LNCaP clone FGC (cell line): Measurements from ENCODE around the gene SRSF9.

Experiments
- DNase-seq: peaks from one replicate; pipeline ENCODE4 v3.0.0-alpha.2; 2011; ENCODE audit warnings: low read depth
- H3K4me3 ChIP-seq: 2 replicates; pipeline ENCODE4 v1.5.1; 2011; ENCODE audit warnings: mild to moderate bottlenecking, low read depth, low read length, control low read depth
- TF ChIP-seq, protein P1 (sequence below): IDR thresholded peaks from 2 replicates; pipeline ENCODE4 v1.5.1; 2012; ENCODE audit warnings: mild to moderate bottlenecking; ENCODE audit not compliant: control insufficient read depth, insufficient read depth; ENCODE audit errors: extremely low read depth

The SRSF9 gene

DNA sequence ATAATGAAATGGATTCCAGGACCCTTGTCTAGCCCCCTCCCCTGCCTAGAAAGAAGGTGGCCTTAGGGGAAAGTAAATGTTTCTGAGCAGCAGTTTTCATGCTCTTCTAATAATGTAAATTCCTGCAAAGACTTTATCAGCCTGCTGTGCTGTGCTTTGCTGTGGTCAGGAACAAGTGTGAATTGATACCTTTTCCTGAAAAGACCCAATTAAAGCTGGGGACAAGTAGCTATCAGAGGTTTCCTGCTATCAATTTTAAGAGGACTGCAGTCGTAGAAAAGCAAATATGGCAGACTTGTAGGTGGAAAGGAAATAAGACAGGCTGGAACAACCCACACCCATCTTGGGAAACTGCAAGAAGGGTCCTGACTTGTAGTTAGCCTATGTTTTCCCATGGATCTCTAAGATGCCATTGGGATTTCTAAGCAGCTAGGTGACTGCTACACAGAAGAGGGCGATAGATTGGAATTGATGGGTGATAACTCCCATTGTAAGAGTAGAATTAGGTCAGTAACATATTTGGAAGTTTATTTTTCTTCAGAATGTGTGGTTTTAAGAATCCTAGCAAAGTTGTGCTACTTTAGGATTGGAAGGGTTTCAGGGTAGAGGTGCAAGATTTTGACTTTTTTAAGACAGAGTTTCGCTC, 29.4 kb upstream of the SRSF9 start:
- TF ChIP-seq, protein P1, sequence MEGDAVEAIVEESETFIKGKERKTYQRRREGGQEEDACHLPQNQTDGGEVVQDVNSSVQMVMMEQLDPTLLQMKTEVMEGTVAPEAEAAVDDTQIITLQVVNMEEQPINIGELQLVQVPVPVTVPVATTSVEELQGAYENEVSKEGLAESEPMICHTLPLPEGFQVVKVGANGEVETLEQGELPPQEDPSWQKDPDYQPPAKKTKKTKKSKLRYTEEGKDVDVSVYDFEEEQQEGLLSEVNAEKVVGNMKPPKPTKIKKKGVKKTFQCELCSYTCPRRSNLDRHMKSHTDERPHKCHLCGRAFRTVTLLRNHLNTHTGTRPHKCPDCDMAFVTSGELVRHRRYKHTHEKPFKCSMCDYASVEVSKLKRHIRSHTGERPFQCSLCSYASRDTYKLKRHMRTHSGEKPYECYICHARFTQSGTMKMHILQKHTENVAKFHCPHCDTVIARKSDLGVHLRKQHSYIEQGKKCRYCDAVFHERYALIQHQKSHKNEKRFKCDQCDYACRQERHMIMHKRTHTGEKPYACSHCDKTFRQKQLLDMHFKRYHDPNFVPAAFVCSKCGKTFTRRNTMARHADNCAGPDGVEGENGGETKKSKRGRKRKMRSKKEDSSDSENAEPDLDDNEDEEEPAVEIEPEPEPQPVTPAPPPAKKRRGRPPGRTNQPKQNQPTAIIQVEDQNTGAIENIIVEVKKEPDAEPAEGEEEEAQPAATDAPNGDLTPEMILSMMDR = no peak
- no peak for DNase-seq
- H3K4me3 ChIP-seq = no peak overlapping the region

DNA sequence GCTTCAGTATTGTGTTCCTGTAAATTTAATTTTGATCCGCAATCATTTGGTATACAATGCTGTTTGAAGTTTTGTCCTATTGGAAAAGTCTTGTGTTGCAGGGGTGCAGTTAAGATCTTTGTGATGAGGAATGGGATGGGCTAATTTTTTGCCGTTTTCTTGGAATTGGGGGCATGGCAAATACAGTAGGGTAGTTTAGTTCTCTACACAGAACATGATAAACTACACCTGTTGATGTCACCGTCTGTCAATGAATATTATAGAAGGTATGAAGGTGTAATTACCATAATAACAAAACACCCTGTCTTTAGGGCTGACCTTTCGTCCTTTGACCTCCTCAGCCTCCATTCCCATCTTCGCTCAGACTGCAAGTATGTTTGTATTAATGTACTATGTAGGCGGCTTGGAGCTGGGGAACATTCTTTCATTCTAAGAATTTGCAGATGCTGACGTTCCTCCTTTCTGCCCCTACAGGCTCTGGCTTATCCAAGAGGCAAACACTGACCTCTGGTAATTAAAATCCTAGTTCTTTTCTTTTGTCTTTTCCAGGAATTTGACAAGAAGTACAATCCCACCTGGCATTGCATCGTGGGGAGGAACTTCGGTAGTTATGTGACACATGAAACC, 28.1 kb upstream of the SRSF9 start:
- DNase-seq = no peak
- H3K4me3 ChIP-seq = peak overlapping the region; percentile 86
- TF ChIP-seq, protein P1 = no peak

DNA sequence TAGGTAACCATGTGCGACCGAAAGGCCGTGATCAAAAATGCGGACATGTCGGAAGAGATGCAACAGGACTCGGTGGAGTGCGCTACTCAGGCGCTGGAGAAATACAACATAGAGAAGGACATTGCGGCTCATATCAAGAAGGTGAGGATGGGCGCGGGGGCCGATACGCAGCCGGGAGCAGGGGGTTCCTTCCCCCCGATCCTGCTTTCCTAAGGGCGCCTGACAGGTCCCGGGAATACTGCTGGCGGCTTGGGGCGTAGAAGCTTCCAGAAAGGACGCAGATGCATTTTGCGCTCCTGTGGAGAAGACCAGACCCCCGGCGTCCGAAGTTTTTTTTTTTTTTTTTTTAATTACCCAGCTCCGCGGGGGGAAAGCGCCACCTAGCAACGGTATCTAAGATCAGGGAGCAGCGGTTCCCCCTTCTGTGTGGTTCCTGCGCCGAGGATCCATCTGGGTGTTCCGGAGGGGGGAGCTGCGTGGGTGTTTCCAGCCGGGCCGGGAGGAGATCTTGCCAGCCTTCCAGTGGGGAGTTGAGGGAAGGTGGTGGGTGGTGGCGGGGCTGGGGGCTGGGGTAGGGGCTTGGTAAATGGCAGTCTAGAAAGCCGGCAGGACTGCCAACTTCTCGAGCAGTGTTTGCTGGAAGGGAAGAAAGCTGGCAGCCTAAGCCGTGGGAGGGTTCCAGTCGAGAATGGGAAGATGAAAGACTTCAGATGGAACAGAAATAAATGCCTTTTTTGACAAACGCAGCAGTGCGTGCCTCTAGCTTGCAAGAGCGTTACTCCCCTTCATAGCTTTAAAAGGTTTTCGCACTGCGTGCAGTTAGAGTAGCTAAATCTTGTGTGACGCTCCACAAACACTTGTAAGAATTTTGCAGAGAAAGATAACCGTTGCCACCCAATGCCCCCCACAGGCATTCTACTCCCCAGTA, 27.1 kb upstream of the SRSF9 start:
- DNase-seq = no peak
- TF ChIP-seq, protein P1 = peak; percentile 33
- H3K4me3 ChIP-seq = peak overlapping the region; percentile 86

DNA sequence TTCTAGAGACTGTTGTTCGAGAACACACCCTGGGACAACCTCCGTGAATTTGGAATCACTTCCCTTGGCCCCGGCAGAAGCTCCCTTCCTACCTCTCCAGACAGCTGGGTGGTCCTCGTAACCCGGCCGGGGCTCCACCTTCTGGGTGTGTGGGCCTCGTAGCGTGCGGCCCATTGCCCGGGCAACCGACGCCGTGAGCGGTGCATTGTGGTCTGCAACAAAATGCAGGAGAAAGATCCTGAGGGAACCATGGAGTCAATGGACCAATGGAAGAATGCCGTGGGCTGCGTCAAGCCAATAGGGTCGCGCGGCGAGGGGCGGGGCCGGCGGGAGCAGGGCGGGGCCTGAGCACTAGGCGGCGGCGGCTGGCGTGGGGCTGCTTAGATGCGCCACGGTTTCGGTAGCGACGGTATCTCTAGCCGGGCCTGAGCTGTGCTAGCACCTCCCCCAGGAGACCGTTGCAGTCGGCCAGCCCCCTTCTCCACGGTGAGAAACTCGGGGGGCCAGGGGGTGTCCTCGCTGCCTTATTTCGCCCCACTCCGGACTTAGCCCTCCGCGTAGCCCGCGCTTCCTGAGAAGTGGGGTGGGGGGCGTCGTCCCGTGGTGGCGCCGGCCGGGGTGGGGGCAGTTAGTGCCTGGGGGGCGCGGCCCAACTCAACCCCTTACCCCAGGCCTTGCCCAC, 26.3 kb upstream of the SRSF9 start, which contains the start of gene DYNLL1:
Gene DYNLL1, plus strand, starts transcription at position 383 of the 682 bp plus-strand sequence. CDS start 309 bp downstream, outside the sequence.
- TF ChIP-seq, protein P1 = no peak
- peak within 1 kb of the TSS; percentile 86 for H3K4me3 ChIP-seq
- peak; percentile 78 for DNase-seq

DNA sequence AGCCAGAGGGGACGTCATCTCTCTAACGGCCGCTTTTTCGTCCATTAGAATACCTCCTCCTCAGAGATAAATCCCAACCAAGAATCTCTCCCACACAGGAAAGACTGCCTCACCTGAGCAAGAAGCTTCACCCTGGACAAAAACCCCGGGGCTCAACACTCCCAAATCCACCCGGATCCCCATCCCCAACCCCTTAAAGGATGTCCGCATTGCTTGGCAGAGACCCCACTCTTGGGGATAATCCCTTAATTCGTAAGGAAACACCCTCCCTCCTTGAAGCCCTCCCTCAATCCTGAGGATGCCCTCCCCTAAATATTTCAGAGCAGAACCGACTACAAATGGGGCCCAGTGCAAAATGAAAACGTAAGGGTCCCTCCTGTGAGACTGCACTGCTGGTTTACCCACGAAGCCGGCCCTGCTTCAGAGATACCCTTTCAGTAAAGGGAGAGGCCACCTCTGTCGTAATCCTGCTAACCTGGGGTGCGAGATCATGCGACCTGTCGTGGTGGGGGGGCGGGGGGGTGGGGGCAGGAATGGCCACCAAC, 25.7 kb upstream of the SRSF9 start:
- H3K4me3 ChIP-seq = peak overlapping the region; percentile 86
- DNase-seq = no peak
- TF ChIP-seq, protein P1 = no peak

DNA sequence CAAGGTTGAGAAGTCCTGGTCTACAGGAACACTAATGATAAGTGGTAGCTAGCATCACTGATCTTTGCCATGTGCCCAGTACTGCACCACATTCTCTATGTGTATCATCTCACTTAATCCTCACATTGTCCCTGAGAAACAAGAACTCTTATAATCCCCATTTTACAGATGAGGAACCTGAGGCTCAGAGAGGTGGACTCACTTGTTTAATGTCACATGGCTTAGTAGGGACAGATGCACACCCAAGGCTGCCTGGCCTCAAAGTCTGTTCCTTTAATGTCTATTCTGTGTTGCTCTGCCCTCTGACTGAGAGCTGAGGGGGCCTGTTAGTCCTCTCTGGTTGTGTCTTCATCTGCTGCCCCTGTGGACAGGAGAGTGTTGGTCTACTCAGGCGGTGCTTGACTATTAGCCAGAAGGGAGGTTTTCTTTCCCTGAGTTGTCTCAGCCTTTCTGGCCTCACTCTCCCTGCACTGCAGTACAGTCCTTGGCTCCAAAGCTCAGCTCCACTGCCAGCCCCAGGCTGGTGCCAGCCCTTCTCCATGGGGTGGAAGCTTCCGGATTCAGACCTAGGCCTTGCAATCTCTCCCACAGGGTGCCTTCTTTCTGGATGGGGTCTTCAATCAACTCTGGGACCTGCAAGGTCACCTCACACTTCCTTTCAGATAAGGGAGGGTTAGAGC, 21.4 kb upstream of the SRSF9 start:
- no peak for DNase-seq
- TF ChIP-seq, protein P1 = no peak
- H3K4me3 ChIP-seq = no peak overlapping the region
